Naive thymus-derived CD4-positive, alpha-beta T cell (primary cell): ENCODE measurements around the gene SIMC1. TPM values are rescaled to one million over a fixed set of nuclear protein-coding genes. Genes with fewer than 3 reads are reported as not detected.
A peak's percentile ranks its signal among the peaks of the same experiment; 100 is the strongest.

Experiments
- ATAC-seq: fragments of 150-1000 bp; cut with Tn5 transposase; 2 replicates; pipeline ENCODE4 v1.10.0; 2021; ENCODE audit warnings: mild to moderate bottlenecking, moderate library complexity
- CTCF ChIA-PET: fragments of 350-600 bp; sonication (Branson Sonifier 250); formaldehyde crosslinking; loops from one replicate; lab custom pipeline; 2021; ENCODE audit warnings: antibody characterized with exemption; lab: Charles Lee
- POLR2A ChIA-PET: fragments of 350-600 bp; sonication (Branson Sonifier 250); formaldehyde crosslinking; loops from one replicate; lab custom pipeline; 2021; ENCODE audit warnings: antibody characterized with exemption, inconsistent platforms; lab: Charles Lee
- DNase-seq, 9 donors: peaks; one replicate each; pipeline versions ENCODE4 v3.0.0 to v3.0.0-alpha.2; 2020 to 2022; ENCODE audit warnings: mixed read lengths in 1 of 9
- H3K27ac ChIP-seq: one replicate; pipeline ENCODE4 v1.7.0; 2013; ENCODE audit warnings: mild to moderate bottlenecking, low read depth, low read length, moderate library complexity
- H3K27me3 ChIP-seq, 2 donors: one replicate each; pipeline ENCODE4 v1.7.0; 2013; ENCODE audit warnings: low read length in 2 of 2, mild to moderate bottlenecking in 2 of 2, moderate library complexity in 2 of 2; ENCODE audit not compliant: control insufficient read depth in 2 of 2, insufficient read depth in 2 of 2
- H3K36me3 ChIP-seq, 3 experiments: 1 replicate in 2 of 3; 2 replicates in 1 of 3; pipeline ENCODE4 v1.7.0; 2013; ENCODE audit warnings: low read length in 3 of 3, mild to moderate bottlenecking in 3 of 3, moderate library complexity in 1 of 3; ENCODE audit not compliant: insufficient read depth in 3 of 3, control insufficient read depth in 2 of 3
- H3K4me1 ChIP-seq, 2 donors: one replicate each; pipeline ENCODE4 v1.7.0; 2013; ENCODE audit warnings: low read length in 2 of 2, mild to moderate bottlenecking in 2 of 2, moderate library complexity in 1 of 2; ENCODE audit not compliant: control insufficient read depth in 2 of 2, insufficient read depth in 2 of 2
- H3K4me3 ChIP-seq: 2 replicates; pipeline ENCODE4 v1.7.0; 2013; ENCODE audit warnings: mild to moderate bottlenecking, low read length
- H3K9me3 ChIP-seq, 3 experiments: 1 replicate in 2 of 3; 2 replicates in 1 of 3; pipeline ENCODE4 v1.7.0; 2013; ENCODE audit warnings: low read length in 3 of 3; ENCODE audit not compliant: control insufficient read depth in 2 of 3
- H3K27ac Mint-ChIP-seq, 9 donors: one replicate each; pipeline ENCODE4 v1.8.0; 2020 to 2022; ENCODE audit warnings: mixed read lengths in 9 of 9, mild to moderate bottlenecking in 8 of 9, moderate library complexity in 5 of 9, inconsistent platforms in 2 of 9
- H3K27me3 Mint-ChIP-seq, 5 donors: one replicate each; pipeline ENCODE4 v1.8.0; 2021 to 2022; ENCODE audit warnings: mixed read lengths in 5 of 5, mild to moderate bottlenecking in 1 of 5
- H3K36me3 Mint-ChIP-seq, 5 donors: one replicate each; pipeline ENCODE4 v1.8.0; 2020 to 2022; ENCODE audit warnings: mixed read lengths in 5 of 5, mild to moderate bottlenecking in 3 of 5, inconsistent platforms in 1 of 5
- H3K4me1 Mint-ChIP-seq, 7 donors: one replicate each; pipeline ENCODE4 v1.8.0; 2020 to 2022; ENCODE audit warnings: mixed read lengths in 7 of 7, mild to moderate bottlenecking in 3 of 7, inconsistent platforms in 1 of 7
- H3K4me3 Mint-ChIP-seq, 10 donors: one replicate each; pipeline ENCODE4 v1.8.0; 2020 to 2022; ENCODE audit warnings: mild to moderate bottlenecking in 10 of 10, mixed read lengths in 10 of 10, moderate library complexity in 6 of 10, inconsistent platforms in 2 of 10
- H3K9me3 Mint-ChIP-seq, 11 donors: one replicate each; pipeline ENCODE4 v1.8.0; 2020 to 2022; ENCODE audit warnings: mixed read lengths in 11 of 11, mild to moderate bottlenecking in 4 of 11, inconsistent platforms in 1 of 11, moderate library complexity in 1 of 11
- intact Hi-C, 2 donors: fragments of 100-400 bp; cut with micrococcal nuclease; formaldehyde crosslinking; loops; one replicate each; pipeline ENCODE4 v1.15.1; 2023
- polyA plus RNA-seq, 2 donors: library from polyadenylated mRNA; unstranded; fragments of 300-500 nt; fragmentation: Illumina TruSeq; gene quantifications; one replicate each; pipeline ENCODE4 v1.2.3, GENCODE V29; 2021
- total RNA-seq, 6 experiments: library from RNA in 5 of 6; stranded (reverse) in 5 of 6; gene quantifications; 1 replicate in 5 of 6; 2 replicates in 1 of 6; pipeline ENCODE4 v1.2.3 and lab custom pipeline; 2021 to 2026

SIMC1 gene
- total and polyA plus RNA-seq, 7 experiments from 2014 or later, result 7.9 to 32.1 (median 22.5) TPM

DNA sequence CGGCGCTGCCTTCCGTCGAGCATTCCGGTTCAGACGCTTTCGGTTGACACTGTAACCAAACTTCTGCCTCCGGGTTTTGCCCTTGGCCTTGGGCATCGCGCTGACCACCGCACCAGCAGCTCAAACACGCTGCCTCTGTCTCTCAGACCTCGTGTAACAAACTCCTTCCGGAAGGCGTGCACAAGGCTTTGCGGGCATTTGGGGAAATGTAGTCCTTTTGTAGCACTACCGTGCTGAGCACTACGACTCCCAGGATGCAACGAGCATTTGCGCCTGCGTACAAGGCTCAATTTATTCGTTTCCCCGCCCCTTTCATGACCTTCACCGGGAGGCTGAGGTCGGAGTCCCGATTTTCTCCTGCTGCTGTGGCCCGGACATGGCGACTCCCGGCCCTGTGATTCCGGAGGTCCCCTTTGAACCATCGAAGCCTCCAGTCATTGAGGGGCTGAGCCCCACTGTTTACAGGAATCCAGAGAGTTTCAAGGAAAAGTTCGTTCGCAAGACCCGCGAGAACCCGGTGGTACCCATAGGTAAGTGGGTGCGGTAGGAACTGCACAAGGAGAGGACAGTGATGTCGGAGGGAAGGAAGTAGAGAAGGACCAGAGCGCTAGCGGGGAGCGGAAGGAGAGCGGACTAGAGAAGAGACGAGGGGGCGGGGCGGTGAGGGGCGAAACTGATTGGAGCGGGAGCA lies 150.4 kb downstream of the SIMC1 start, which contains the start of the genes HIGD2A and NOP16:
Gene HIGD2A (plus strand): TSS at position 308 of the 691 bp plus-strand sequence. CDS start 69 bp downstream, at position 377.
Gene NOP16 (minus strand): TSS at position 155 of the 691 bp plus-strand sequence. CDS start 59 bp downstream, at position 96.
- peak within 1 kb of the TSS; percentile 91 to 100 (median 99) for H3K27ac Mint-ChIP-seq
- peak within 1 kb of the TSS; percentile 94 to 100 (median 99) for H3K4me3 Mint-ChIP-seq
- ChIA-PET POLR2A (interaction anchor here (0.9 to 4.8 kb wide), 6 partner anchors 20 to 149 kb away, joined by 3 to 53 read pairs (median 5); partner anchors contain the start of genes KIAA1191 and RNF44), CTCF (interaction anchor here (0.7 to 1.3 kb wide), 2 partner anchors 28 to 147 kb away, joined by 3 to 4 read pairs; no protein-coding TSS in a partner anchor)
- peaks cover 3 to 19% (median 5%) of the 10 kb centered on the region in 5 donors for H3K36me3 Mint-ChIP-seq
- Histone ChIP-seq H3K27me3 (no peaks in the 10 kb centered on the region), H3K36me3 (peaks cover 0 to 43% (median 5%) of the 10 kb centered on the region in 3 experiments), H3K4me3 (peak within 1 kb of the TSS; percentile 95), H3K27ac (peak within 1 kb of the TSS; percentile 93), H3K4me1 (peaks cover 18% of the 10 kb centered on the region in 2 donors), H3K9me3 (no peaks in the 10 kb centered on the region)
- peaks cover 14 to 42% (median 35%) of the 10 kb centered on the region in 7 donors for H3K4me1 Mint-ChIP-seq
- ATAC-seq (peak; percentile 95), DNase-seq (peak; percentile 89 to 99 (median 98))
- H3K9me3 Mint-ChIP-seq, result peaks cover 0 to 1% (median 0%) of the 10 kb centered on the region in 11 donors
- intact Hi-C loops, result loop anchor here (1.0 to 10.0 kb wide), 11 partner anchors 23 to 962 kb away; partner anchors contain the start of genes ARL10 (in 2 of the 2), CLTB (in 2 of the 2), FAF2 (in 2 of the 2) and KIAA1191 (in 2 of the 2)
- no peaks in the 10 kb centered on the region for H3K27me3 Mint-ChIP-seq

- Histone ChIP-seq H3K9me3 (no peaks in the 10 kb centered on the region), H3K36me3 (peaks cover 0 to 40% (median 5%) of the 10 kb centered on the region in 3 experiments), H3K4me3 (peak overlapping the region; percentile 95), H3K27ac (peak overlapping the region; percentile 93), H3K27me3 (no peaks in the 10 kb centered on the region), H3K4me1 (peaks cover 18% of the 10 kb centered on the region in 2 donors)
- ATAC-seq, result peak; percentile 45
- H3K4me1 Mint-ChIP-seq, result peaks cover 14 to 42% (median 35%) of the 10 kb centered on the region in 7 donors
- intact Hi-C loops, result loop anchor here (1.0 to 10.0 kb wide), 10 partner anchors 24 to 961 kb away; partner anchors contain the start of genes CLTB (in 2 of the 2), FAF2 (in 2 of the 2), UIMC1 (in 2 of the 2) and ARL10 (in 1 of the 2)
- peaks cover 0 to 11% (median 3%) of the 10 kb centered on the region in 5 donors for H3K36me3 Mint-ChIP-seq
- H3K9me3 Mint-ChIP-seq, result peaks cover 0 to 1% (median 0%) of the 10 kb centered on the region in 11 donors
- H3K4me3 Mint-ChIP-seq, result peak overlapping the region; percentile 94 to 100 (median 99)
- ChIA-PET CTCF (interaction anchor here (0.6 to 0.7 kb wide), 2 partner anchors 28 to 30 kb away, joined by 3 to 5 read pairs; no protein-coding TSS in a partner anchor), POLR2A (interaction anchor here (0.6 to 4.8 kb wide), 7 partner anchors 22 to 148 kb away, joined by 3 to 53 read pairs (median 5); partner anchors contain the start of genes FAF2, KIAA1191 and RNF44)
- no peak for DNase-seq
- H3K27me3 Mint-ChIP-seq, result no peaks in the 10 kb centered on the region
- H3K27ac Mint-ChIP-seq, result peak overlapping the region; percentile 91 to 100 (median 99)
Measured at GRCh38 chr5:176389135-176390123, 151.2 kb downstream of the SIMC1 start.

DNA sequence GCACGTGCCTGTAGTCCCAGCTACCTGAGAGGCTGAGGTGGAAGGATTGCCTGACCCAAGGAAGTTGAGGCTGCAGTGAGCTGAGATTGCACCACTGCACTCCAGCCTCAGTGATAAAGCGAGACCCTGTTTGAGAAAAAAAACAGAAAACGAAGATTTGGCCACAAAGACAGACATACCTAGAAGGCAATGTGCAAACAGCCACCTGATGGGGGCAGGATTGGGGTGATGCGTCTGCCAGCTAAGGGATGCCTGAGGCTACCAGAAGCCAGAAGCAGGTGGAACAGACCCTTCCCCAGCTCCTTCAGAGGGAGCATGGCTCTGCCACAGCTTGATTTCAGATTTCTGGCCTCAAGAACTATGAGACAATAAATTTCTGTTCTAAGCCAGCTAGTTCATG lies 153.3 kb downstream of the SIMC1 start:
- no peak overlapping the region for H3K27ac ChIP-seq
- Mint-ChIP-seq H3K27ac (peak overlapping the region in 4 of 9 donors; percentile 13 to 100 (median 48)), H3K4me1 (peaks cover 14 to 33% (median 24%) of the 10 kb centered on the region in 7 donors), H3K4me3 (no peak overlapping the region), H3K36me3 (peaks cover 0 to 9% (median 0%) of the 10 kb centered on the region in 5 donors), H3K27me3 (no peaks in the 10 kb centered on the region), H3K9me3 (peaks cover 0 to 1% (median 0%) of the 10 kb centered on the region in 11 donors)
- POLR2A ChIA-PET, result interaction anchor here (1.0 to 2.9 kb wide), 3 partner anchors 24 to 146 kb away, joined by 3 to 10 read pairs (median 6); partner anchors contain the start of genes KIAA1191 and RNF44
- CTCF ChIA-PET, result interaction anchor here (0.7 kb wide), 1 partner anchor 176 kb away, joined by 3 read pairs; no protein-coding TSS in a partner anchor
- H3K27me3 ChIP-seq, result no peaks in the 10 kb centered on the region
- intact Hi-C loops, result no loop called here
- H3K9me3 ChIP-seq, result no peaks in the 10 kb centered on the region
- no peak for ATAC-seq
- DNase-seq, result no peak
- H3K36me3 ChIP-seq, result peaks cover 0 to 33% (median 0%) of the 10 kb centered on the region in 3 experiments
- no peak overlapping the region for H3K4me3 ChIP-seq
- H3K4me1 ChIP-seq, result peaks cover 16 to 18% of the 10 kb centered on the region in 2 donors

- H3K4me3 Mint-ChIP-seq, result no peak overlapping the region
- DNase-seq (no peak), ATAC-seq (no peak)
- peak overlapping the region in 2 of 9 donors; percentile 21 to 75 for H3K27ac Mint-ChIP-seq
- Histone ChIP-seq H3K4me3 (no peak overlapping the region), H3K27me3 (no peaks in the 10 kb centered on the region), H3K36me3 (peaks cover 0 to 38% (median 0%) of the 10 kb centered on the region in 3 experiments), H3K4me1 (peaks cover 15 to 17% of the 10 kb centered on the region in 2 donors), H3K9me3 (no peaks in the 10 kb centered on the region), H3K27ac (no peak overlapping the region)
- no peaks in the 10 kb centered on the region for H3K27me3 Mint-ChIP-seq
- POLR2A ChIA-PET, result interaction anchor here (1.0 to 2.9 kb wide), 4 partner anchors 24 to 145 kb away, joined by 3 to 10 read pairs (median 5); partner anchors contain the start of genes KIAA1191 and RNF44
- CTCF ChIA-PET, result interaction anchor here (0.7 kb wide), 1 partner anchor 175 kb away, joined by 3 read pairs; no protein-coding TSS in a partner anchor
- H3K9me3 Mint-ChIP-seq, result peaks cover 0 to 1% (median 0%) of the 10 kb centered on the region in 11 donors
- intact Hi-C loops, result no loop called here
- peaks cover 10 to 28% (median 19%) of the 10 kb centered on the region in 7 donors for H3K4me1 Mint-ChIP-seq
- peaks cover 0 to 10% (median 0%) of the 10 kb centered on the region in 5 donors for H3K36me3 Mint-ChIP-seq
Measured at GRCh38 chr5:176391999-176392398, 153.8 kb downstream of the SIMC1 start.

- ATAC-seq, result no peak
- Mint-ChIP-seq H3K36me3 (peaks cover 0 to 11% (median 0%) of the 10 kb centered on the region in 5 donors), H3K9me3 (peaks cover 0 to 1% (median 0%) of the 10 kb centered on the region in 11 donors), H3K27ac (peak overlapping the region in 1 of 9 donors; percentile 21), H3K4me3 (no peak overlapping the region), H3K4me1 (peaks cover 5 to 22% (median 14%) of the 10 kb centered on the region in 7 donors), H3K27me3 (no peaks in the 10 kb centered on the region)
- Histone ChIP-seq H3K27me3 (no peaks in the 10 kb centered on the region), H3K27ac (no peak overlapping the region), H3K4me3 (no peak overlapping the region), H3K9me3 (no peaks in the 10 kb centered on the region), H3K4me1 (peaks cover 10 to 12% of the 10 kb centered on the region in 2 donors), H3K36me3 (peaks cover 0 to 43% (median 0%) of the 10 kb centered on the region in 3 experiments)
- ChIA-PET POLR2A (interaction anchor here (1.0 to 2.9 kb wide), 3 partner anchors 23 to 143 kb away, joined by 3 to 10 read pairs (median 4); partner anchors contain the start of gene KIAA1191), CTCF (no interaction called here)
- DNase-seq, result no peak
- intact Hi-C loops, result no loop called here
Measured at GRCh38 chr5:176392526-176392925, 154.3 kb downstream of the SIMC1 start.
